GM18520 (cell line): Measurements from ENCODE around the gene IGFBPL1.

Source experiments
- ATAC-seq: cut with Tn5 transposase; IDR thresholded peaks from one replicate; pipeline ENCODE4 v1.9.1; 2021; ENCODE audit not compliant: unreplicated experiment

IGFBPL1 gene

GRCh38 chr9:38432922-38433510, 8.8 kb upstream of the IGFBPL1 start:
- no peak for ATAC-seq

DNA sequence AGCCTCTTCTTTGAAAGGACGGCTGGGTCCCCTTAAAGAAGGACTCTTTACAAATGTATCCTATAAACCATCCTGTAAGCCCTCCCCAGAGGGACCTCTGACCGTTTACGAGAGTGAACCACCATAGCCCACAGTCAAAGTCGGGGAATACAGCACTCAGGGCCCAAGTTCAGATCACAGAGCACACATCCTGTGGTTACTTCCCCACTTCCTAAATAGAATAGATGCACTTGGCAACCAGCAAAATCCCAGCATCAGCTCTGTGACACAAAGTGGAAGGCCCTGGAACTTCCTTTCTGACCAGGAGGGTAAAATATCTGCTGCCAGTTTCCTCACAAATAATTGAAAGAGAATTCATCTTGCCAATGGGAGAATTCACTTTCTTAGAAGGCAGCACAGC, 6.9 kb upstream of the IGFBPL1 start:
- no peak for ATAC-seq

DNA sequence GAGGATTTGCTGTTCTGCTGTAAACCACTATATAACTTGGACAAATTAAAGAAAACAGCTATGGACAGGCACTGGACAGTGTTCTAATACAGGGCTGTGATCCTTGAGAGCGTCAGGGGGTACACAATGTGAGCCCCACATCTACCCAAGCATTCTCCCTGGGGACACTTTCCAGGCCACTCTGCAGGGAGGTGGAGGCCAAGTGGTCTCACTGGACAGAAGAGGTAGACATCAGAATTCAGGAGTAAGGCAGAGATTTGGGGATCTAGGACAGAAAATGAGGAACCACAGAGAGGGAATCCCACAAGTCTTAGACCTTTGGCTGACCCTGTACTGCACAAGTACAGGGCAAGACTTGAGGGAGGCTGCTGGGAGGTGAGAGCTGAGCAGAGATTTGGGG, 3.8 kb upstream of the IGFBPL1 start:
- no peak for ATAC-seq

DNA sequence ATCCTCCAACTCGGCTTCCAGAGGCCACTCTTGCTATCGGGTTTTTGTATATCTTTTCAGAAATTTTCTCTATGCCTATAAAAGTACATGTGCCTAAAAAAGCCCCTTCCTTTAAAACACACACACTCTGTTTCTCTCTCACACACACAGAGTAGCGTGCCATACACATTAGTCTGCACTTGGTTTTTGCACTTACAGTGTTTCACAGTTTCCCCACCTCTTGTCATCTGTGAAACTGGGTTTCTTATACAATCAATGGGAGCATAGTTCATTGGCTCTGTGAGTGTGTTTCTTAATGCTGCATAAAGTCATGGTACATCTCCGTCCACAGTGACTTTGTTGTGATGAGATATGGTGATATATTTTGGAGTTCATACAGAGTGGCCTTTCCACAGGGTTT, 664 bp upstream of the IGFBPL1 start:
- ATAC-seq: no peak

DNA sequence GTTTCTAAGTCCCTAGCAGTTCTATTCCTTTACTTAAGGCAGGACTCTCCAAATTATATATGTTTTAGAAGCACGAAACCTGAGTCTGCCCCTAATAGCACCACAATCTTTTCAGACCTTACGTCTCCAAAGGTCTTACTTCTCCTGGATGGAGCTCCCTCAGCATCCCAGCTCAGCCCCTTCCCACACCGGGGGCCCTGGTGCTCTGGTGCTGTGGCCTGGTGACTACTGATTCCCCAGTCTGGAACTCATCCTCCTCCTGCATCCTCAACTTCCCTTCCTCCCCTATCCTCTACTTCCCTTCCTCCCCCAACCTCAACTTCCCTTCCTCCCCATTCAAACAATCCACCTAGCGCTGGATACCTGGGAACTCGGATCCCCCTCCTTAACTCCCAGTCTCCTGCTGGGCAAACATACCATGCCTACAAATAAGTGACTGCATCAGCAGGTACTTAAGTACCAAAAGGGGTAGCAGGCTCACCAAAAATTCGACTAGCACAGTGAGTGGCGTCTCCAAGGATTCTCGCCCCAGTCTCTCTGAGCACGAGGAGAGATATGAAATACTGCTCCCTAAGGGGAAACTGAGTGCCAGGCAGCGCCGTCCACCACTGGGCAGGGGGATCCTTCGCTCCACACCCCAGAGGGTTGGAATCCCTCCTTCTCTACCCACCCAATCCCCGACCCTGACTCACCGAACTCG, 831 bp downstream of the IGFBPL1 start:
- ATAC-seq: no peak

DNA sequence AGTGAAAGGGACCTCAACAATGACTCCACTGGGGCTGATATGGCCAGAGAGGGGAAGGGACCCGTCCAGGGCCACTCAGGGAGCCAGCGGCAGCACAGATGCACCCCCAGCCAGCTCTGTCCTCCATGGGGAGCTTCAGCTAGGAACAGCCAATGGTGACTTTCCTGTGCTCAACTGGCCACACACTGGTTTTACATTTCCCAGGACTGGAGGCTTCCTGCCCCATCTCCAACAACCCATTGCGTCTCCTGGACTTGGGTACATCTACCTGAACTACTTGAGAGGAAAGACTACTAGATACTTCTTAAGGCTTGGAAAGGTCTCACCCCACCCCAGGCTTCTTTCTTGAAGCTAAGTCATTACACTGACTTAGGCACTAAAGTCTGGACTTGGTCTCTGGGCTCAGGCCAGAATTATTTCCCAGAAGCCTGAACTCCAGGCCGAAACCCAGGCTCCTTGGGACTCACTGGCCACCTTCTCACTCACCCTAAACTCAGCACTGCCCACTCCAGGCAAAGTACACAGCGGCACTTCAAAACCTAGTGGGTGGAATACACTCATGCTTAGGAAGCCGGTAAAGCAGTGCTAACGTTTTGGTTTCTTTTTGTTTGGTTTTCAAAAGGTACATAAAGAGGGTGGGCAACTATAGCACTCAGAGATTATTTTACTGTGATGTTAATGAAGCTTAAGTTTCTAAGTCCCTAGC, 1.5 kb downstream of the IGFBPL1 start:
- ATAC-seq: no peak

GRCh38 chr9:38421498-38422211, 2.6 kb downstream of the IGFBPL1 start:
- ATAC-seq: no peak

GRCh38 chr9:38419181-38419580, 5.1 kb downstream of the IGFBPL1 start:
- no peak for ATAC-seq

DNA sequence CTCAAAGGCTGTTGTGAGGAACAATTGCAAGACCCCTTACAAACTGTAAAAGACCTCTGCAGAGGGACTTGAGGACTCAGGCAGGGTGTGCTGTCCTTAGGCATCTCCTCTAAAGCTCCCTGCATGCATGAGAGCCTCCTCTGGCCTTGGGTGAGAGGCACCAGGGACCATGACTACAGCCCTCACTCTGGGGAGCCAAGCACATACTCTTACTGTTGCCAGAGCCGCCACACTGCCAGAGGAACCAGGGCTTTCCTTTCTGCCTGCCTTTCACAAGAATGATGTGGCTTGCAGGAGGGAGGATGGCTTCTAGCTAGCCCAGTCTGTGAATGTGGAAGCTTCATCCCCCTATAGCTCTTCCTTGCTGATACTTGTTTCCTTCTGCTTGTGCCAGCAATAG, 5.9 kb downstream of the IGFBPL1 start:
- ATAC-seq: no peak

DNA sequence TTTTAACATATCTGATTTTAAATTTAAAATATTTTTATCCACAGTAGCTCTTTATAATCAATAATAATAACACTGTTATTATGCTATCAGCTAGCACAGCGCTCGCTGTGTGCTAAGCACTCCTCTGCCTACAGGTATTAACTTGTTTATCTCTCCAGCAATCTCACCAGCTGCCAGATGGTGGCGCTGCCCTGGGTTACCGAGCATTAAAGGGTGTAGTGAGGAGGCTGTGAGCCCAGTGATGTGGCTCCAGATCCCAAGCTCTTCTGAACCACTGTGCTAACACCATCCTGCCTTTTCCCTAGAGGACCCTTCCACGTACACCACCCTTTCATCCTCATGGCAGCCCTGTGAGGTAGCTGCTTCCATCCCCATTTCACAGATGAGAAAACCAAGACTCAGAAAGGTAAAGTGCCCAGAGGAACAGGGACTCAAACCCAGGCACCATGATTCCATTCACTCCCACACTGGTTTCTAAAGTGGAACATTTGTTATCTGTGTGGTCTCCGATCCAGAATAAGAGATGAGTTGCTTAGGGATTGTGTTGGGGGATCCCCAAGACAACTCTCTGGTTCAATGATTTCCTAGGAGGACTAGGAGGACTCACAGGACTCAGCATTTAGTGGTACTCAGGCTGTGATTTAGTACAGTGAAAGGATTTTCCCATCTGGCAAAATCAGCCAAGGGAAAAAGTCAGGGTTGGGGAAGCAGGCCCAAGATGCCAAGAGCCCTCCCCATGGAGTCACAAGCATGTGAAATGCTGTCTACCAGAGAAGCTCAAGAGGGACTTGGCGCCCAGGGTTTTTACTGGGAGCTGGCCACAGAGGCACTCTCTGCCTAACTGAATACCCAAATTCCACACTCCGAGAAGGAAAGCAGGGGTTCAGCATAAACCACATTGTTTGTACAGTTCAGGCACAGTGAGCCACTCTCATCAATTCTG, 7.0 kb downstream of the IGFBPL1 start:
- no peak for ATAC-seq

- no peak for ATAC-seq
Observed at GRCh38 chr9:38416461-38416860, 7.8 kb downstream of the IGFBPL1 start.

GRCh38 chr9:38415856-38416255, 8.4 kb downstream of the IGFBPL1 start:
- ATAC-seq: no peak

GRCh38 chr9:38414040-38414723, 10.1 kb downstream of the IGFBPL1 start:
- no peak for ATAC-seq

- ATAC-seq: no peak
Observed at GRCh38 chr9:38413283-38413682, 11.0 kb downstream of the IGFBPL1 start.

DNA sequence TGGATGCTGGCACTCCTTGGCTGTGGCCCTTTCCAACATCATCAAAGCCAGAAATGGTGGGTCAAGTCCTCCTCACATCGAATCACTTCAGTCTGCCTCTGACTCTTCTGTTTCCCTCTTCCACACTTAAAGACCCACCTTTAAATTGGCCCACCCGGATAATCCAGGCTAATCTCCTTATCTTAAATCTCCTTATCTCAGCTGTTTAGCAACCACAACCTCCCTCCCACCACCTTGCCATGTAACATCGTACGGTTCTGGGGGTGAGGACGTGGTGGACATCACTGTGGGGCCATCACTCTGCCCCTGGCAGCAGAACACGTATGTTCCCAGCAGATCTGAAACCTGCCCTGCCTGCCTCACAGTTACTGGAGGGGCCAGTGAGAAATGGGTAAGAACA, 11.5 kb downstream of the IGFBPL1 start:
- no peak for ATAC-seq

- ATAC-seq: peak; percentile 66
Observed at GRCh38 chr9:38408719-38409118, 15.5 kb downstream of the IGFBPL1 start.

GRCh38 chr9:38406476-38407186, 17.6 kb downstream of the IGFBPL1 start:
- ATAC-seq: no peak

DNA sequence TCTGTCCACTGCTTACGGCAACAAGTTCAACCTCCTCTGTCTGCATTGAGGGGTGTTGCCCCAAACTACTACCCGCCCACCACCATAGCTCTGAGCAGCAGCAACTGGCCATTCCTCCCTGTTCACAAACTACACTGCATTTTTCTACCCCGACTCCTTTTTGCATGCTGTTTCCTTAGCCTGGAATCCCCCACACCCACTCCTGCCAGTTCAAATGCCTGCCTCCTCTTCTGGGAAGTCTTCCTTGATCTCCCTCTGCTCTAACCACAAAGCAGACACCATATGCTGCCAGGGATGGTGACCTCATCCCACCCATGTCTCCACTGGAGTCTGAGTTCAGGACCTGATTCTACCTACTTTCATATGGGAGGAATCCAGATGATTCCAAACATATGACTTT, 18.5 kb downstream of the IGFBPL1 start:
- no peak for ATAC-seq

DNA sequence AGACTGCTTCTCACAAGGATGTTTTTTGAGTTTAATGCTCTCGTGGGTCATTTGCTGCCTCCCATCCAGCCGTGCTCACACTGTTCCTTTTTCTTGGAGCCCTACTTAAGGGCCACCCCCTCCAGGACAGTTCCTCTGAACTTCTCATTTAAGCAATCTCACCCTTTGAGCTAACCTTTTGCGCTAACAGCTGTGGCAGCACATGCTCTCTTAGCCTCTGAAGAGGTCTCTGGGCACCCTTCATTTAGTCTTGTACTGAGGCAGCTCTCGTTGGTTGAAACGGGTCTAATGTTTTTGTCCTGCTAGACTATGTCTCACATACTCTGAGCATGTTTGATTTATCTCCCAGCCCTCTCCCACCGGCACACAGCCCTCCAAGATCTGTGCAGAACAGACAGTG, 19.9 kb downstream of the IGFBPL1 start:
- no peak for ATAC-seq
